ENCODE data around the gene NFIX.

DNA sequence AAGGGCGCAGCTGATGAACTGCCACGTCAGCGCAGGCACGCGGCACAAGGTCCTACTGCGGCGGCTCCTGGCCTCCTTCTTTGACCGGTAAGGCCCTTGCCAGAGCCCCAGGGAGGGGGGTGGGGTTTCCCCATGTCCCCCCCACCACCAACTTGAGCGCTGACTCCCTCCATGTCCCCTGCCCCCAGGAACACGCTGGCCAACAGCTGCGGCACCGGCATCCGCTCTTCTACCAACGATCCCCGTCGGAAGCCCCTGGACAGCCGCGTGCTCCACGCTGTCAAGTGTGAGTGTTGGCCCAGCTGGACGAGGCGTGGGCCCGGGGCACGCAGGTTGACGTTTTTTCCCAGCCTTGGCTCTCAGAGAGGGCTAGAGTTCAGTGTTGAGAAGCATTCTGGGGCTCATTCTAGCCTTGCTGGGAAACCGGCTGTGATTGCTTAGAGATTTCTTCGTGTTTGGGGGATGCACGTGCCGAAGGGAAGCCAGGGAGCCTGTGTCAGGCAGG, 142.1 kb downstream of the NFIX start:
- no peak for TF ChIP-seq GATA2 (IDR thresholded peaks at IDR 0.05; ENCODE audit: low read depth, low read length)
- no peak for TF ChIP-seq GATA3 (IDR thresholded peaks at IDR 0.05; ENCODE audit: low read depth, low read length)
